ENCODE measurements around the gene ERRFI1. TPM values are rescaled to one million over a fixed set of nuclear protein-coding genes. Genes with fewer than 3 reads are reported as not detected.

The ERRFI1 gene
- total RNA-seq, 2 experiments from 2014 or later = 0.22 to 0.35 TPM

DNA sequence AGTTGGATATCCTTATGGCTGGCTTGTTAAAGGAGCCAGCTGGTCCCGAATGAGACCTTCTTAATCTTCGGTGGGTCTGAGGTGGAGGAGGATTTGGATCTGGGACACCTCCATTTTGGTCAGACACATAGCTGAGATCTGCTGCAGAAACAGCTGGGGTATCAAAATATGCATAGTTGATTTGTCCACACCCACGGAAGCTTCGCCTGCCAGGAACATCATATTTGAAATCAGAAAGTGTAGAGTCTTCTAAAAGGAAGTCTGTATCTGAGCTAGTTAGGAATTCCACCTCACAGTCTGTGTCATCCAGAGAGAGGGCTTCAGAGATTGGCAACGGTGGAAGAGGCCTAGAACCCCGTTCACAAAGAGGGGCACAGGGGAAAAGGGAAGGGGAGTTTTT lies 12.3 kb downstream of the ERRFI1 start:
- no peaks in the 10 kb centered on the region for H3K36me3 Mint-ChIP-seq (ENCODE audit: low read depth)
- POLR2A ChIA-PET = no interaction called here
- no peak overlapping the region for H3K4me3 Mint-ChIP-seq
- CTCF ChIA-PET = interaction anchor here (0.6 to 2.9 kb wide), 4 partner anchors 8 to 333 kb away, joined by 6 to 8 read pairs (median 7); no protein-coding TSS in a partner anchor
- DNase-seq = no peak
- H3K27me3 Mint-ChIP-seq = peaks cover 16% of the 10 kb centered on the region
- H3K4me1 Mint-ChIP-seq = no peaks in the 10 kb centered on the region
- no peak overlapping the region for H3K27ac Mint-ChIP-seq
- no peaks in the 10 kb centered on the region for H3K9me3 Mint-ChIP-seq

DNA sequence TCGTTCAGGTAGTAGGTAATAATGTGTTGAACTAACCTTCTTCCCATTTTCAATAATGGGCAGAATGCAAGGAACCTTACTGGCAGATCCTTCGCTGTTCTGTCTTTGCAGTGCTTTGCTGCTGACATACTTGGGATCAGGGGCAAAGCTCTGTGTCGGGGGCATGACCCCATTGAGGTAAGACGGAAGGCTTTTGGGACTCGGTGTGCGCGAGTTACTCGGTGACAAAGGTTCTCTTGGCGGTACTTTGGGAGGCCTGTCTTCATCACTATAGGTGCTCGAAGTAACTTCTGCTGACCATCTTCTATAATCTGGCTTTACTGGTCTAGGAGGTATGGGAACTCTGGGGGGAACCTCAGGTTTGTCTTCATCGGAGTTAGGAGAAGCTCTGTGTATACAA lies 12.7 kb downstream of the ERRFI1 start:
- ChIA-PET CTCF (interaction anchor here (2.2 to 2.9 kb wide), 2 partner anchors 303 to 334 kb away, joined by 7 to 8 read pairs; no protein-coding TSS in a partner anchor), POLR2A (no interaction called here)
- H3K4me1 Mint-ChIP-seq = no peaks in the 10 kb centered on the region
- H3K36me3 Mint-ChIP-seq (ENCODE audit: low read depth) = no peaks in the 10 kb centered on the region
- H3K27ac Mint-ChIP-seq = no peak overlapping the region
- peaks cover 15% of the 10 kb centered on the region for H3K27me3 Mint-ChIP-seq
- no peak overlapping the region for H3K4me3 Mint-ChIP-seq
- no peak for DNase-seq
- H3K9me3 Mint-ChIP-seq = no peaks in the 10 kb centered on the region

DNA sequence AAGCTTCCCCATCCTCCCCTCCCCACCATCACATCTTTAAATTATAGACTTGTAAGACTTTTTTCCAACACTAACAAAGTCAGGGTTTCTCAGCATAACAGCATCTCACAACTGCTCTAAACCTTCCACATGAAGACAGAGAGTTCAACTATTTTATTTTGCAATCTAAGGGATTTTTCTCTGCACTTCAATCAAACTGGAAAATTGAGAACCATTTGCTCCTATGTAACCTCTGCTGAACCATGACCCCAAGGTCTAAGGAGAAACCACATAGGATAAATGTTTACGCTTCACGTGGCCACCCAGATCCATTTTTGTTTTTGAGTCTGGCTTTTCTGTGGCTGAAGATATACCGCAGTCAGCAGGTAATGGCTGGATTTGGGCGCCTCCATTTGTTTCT lies 13.2 kb downstream of the ERRFI1 start:
- peaks cover 14% of the 10 kb centered on the region for H3K27me3 Mint-ChIP-seq
- no peaks in the 10 kb centered on the region for H3K36me3 Mint-ChIP-seq (ENCODE audit: low read depth)
- no peaks in the 10 kb centered on the region for H3K4me1 Mint-ChIP-seq
- no peak overlapping the region for H3K4me3 Mint-ChIP-seq
- no peaks in the 10 kb centered on the region for H3K9me3 Mint-ChIP-seq
- ChIA-PET POLR2A (no interaction called here), CTCF (no interaction called here)
- DNase-seq = no peak
- no peak overlapping the region for H3K27ac Mint-ChIP-seq

DNA sequence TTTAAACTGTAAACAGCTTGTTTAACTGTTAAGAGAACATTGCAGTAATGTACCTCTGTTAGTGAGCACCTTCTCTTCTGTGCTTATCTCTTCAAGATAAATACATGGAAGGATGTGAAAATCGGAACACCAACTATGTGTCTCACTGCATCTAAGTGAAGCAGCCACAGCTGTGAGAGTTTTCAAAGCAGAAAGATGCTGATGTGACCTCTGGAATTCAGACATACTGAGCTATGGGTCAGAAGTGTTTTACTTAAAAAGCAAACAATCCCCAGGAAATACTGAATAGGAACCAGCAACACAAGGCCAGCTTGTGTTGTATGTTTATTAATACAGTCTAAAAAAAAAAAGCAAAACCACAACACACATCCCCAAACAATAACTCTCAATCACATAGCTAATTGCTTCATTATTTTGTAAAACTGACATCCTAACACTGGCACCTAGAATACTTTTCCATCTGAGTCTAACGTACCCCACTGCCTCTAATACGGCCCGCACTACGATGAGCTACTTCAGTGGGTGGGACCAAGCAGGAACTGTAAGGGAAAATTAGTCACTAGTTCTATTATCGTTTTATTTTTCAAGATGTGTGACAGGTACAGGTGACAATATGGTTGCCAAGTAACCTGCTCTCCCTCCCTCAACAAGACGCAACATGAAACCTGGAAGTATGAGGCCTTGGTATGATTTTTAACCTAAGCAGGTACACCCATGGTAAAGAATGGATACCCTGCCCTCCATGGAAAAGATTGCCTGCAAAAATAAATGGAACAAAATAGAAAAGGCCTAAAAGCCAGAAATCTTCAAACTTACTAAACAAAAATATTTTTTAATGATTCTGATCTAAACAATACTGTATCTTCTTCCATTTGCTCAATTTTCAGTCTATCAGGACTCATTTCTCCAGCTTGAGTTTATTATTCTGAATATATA lies 13.9 kb downstream of the ERRFI1 start:
- Mint-ChIP-seq H3K27ac (no peak overlapping the region), H3K27me3 (peaks cover 10% of the 10 kb centered on the region), H3K4me1 (no peaks in the 10 kb centered on the region), H3K36me3 (ENCODE audit: low read depth) (no peaks in the 10 kb centered on the region), H3K9me3 (no peaks in the 10 kb centered on the region), H3K4me3 (no peak overlapping the region)
- DNase-seq = no peak
- ChIA-PET POLR2A (interaction anchor here (0.5 kb wide), 1 partner anchor 634 kb away, joined by 4 read pairs; no protein-coding TSS in a partner anchor), CTCF (interaction anchor here (0.5 to 1.1 kb wide), 6 partner anchors 12 to 1790 kb away, joined by 3 to 4 read pairs (median 3); no protein-coding TSS in a partner anchor)

DNA sequence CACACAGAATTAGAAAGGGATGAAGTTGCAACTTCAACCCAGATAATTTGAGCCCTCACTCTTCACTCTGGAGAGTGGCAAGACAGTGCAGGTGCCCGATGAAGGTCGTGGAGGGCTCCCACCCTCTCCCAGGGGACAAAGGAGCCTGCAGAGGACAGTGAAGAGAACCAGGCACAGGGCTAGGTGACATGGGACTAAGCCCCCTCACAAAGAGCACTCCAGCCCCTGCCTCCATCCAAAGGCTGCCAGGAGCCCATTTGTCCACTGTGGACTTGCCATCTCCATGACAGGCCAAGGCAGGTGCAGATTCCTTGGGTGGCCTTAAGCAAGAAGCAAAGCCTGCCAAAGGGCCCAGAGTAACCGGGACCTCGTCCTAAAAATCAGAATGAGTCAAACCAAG lies 15.1 kb downstream of the ERRFI1 start:
- ChIA-PET POLR2A (no interaction called here), CTCF (interaction anchor here (0.6 to 1.0 kb wide), 3 partner anchors 44 to 339 kb away, joined by 3 to 4 read pairs (median 3); no protein-coding TSS in a partner anchor)
- no peaks in the 10 kb centered on the region for H3K9me3 Mint-ChIP-seq
- no peaks in the 10 kb centered on the region for H3K4me1 Mint-ChIP-seq
- H3K27me3 Mint-ChIP-seq = peaks cover 5% of the 10 kb centered on the region
- H3K4me3 Mint-ChIP-seq = no peak overlapping the region
- no peak overlapping the region for H3K27ac Mint-ChIP-seq
- DNase-seq = no peak
- H3K36me3 Mint-ChIP-seq (ENCODE audit: low read depth) = no peaks in the 10 kb centered on the region

DNA sequence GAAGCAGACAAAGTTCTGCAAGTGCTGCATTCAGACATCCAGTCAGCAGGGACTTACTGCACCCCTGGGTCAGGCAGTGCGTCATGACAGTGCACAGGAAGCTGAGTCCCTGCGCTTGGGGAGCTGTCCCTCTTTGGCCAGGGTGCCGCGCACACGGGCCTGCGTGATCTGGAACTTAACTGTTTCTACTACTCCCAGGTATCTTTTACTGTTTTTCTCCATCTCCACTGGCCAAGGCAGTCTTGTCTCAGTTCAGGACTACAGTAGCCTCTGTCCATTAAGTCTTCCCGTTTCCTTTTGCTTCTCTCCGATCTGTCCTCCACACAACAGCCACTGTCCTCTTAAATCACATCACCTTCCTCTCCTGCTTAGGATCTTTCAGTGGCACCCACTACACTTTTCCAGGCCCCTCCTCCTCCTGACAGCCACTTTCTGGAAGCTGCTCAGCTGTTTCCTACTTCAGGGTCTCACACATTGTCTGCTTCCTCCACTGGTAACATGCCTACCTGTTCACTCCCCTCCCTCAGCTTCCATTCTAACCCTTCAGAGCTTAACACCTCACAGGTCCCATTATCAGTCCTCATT lies 15.9 kb downstream of the ERRFI1 start:
- no peaks in the 10 kb centered on the region for H3K9me3 Mint-ChIP-seq
- H3K27me3 Mint-ChIP-seq = no peaks in the 10 kb centered on the region
- ChIA-PET POLR2A (no interaction called here), CTCF (interaction anchor here (0.5 to 0.6 kb wide), 3 partner anchors 21 to 356 kb away, joined by 3 to 5 read pairs (median 4); no protein-coding TSS in a partner anchor)
- H3K27ac Mint-ChIP-seq = no peak overlapping the region
- no peaks in the 10 kb centered on the region for H3K4me1 Mint-ChIP-seq
- no peak for DNase-seq
- H3K4me3 Mint-ChIP-seq = no peak overlapping the region
- H3K36me3 Mint-ChIP-seq (ENCODE audit: low read depth) = no peaks in the 10 kb centered on the region

DNA sequence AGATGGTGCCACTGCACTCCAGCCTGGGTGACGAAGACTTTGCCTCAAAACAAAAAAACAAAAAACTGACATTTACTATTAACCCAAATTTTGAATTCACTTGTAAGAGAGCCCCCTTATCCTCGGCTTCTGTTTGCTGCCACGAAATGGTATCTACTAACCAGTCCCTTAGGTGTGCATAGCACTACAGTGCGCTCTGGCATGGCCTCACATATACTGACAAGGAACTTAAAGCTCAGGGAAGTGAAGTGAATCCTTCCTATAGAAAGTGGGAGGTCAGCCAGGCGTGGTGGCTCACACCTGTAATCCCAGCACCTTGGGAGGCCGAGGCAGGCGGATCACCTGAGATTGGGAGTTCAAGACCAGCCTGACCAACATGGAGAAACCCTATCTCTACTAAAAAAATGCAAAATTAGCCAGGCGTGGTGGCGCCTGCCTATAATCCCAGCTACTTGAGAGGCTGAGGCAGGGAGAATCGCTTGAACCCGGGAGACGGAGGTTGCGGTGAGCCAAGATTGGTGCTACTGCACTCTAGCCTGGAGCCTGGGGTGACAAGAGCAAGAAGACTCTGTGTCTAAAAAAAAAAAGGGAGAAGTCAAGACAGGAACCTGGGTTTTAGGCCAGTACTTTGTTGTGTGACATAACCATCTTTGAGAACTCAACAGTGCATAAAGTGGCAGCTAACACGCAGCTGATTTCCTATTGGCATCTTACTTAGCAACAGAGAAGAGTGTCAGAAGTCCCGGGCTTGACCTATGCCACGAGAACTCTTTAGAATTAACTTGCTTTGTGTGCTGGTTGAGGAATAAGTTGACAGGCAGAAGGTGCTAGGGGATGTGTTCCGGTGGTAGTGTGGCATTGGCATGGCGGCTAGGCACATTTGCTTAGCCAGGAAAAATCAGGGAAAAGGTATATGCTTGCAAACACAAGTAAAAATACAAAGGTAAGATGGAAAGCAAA lies 16.8 kb downstream of the ERRFI1 start:
- Mint-ChIP-seq H3K9me3 (no peaks in the 10 kb centered on the region), H3K36me3 (ENCODE audit: low read depth) (no peaks in the 10 kb centered on the region), H3K4me1 (no peaks in the 10 kb centered on the region), H3K27ac (no peak overlapping the region), H3K4me3 (no peak overlapping the region), H3K27me3 (no peaks in the 10 kb centered on the region)
- ChIA-PET CTCF (no interaction called here), POLR2A (no interaction called here)
- DNase-seq = no peak

DNA sequence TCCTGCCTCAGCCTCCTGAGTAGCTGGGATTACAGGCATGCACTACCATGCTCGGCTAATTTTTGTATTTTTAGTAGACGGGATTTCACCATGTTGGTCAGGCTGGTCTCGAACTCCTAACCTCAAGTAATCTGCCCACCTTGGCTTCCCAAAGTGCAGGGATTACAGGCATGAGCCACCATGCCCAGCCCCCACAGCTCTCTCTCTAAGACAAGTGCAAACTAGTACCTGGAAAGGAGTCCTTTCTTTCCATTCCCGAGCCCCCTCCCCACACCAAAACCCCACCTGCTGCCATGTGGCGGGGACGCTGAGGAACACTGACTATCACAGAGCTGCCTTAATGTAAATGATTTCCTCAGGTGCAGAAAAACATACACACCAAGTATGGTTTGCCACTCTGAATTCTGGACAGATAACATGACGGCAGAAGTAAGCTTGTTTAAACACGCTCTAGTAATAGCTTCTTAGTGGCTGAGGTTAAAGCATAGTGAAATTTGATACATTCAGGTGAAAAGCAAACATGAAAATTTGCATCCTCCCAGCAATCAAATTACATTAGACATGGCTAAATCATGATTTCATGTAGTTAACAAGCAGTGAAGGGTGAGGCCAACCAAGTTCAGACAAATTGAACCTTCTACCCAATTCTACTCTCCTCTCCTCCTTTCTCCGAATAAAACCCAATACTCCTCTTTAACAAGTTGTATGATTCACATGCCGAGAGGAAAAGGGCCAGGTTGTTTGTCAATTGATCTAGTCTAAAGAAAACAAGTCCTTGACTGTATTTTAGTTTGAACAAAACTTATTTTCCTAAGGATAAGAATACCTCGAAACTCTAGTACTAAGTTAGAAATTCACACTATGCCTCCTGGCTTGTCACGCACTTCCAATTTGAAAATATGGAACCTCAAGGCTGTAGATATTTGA lies 19.8 kb downstream of the ERRFI1 start:
- Mint-ChIP-seq H3K4me3 (no peak overlapping the region), H3K9me3 (no peaks in the 10 kb centered on the region), H3K4me1 (no peaks in the 10 kb centered on the region), H3K27ac (no peak overlapping the region), H3K27me3 (no peaks in the 10 kb centered on the region), H3K36me3 (ENCODE audit: low read depth) (no peaks in the 10 kb centered on the region)
- ChIA-PET CTCF (interaction anchor here (2.0 kb wide), 1 partner anchor 8 kb away, joined by 7 read pairs; no protein-coding TSS in a partner anchor), POLR2A (no interaction called here)
- no peak for DNase-seq

DNA sequence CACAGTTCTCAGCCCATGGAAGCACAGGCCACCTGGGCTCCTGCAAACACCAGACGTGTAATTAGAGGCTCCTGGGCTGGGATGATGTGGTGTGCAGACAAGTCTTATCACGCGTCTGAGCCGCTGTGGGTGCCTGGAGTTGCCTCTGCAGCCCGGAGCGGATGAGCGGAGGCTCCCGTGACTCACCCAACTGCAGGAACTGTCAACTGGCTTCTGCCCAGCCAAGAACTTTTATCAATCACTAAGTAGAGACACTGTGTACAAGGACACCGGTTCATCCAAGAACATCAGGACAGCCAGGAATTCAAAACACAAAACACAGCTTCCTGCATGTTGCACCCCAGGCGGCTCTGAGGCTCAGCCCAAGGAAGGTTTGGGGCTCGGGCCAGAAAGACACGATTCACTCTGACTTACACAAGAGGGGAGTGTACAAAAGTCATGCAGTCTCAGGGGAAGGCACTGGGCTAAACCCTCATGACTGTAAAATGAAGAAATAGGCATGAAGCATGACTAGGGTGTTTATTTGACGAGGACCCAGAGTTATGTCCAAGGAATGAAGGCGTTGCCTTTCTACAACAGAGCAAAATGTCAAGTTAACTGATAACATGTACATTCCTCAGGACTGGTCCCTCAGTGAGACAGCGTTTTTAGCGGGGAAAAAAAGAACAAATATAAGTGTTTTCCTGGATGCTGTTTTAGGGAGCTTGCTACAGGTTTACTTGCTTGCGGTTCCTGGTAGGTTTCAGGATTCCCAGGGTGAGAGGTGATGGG lies 21.1 kb downstream of the ERRFI1 start:
- Mint-ChIP-seq H3K36me3 (ENCODE audit: low read depth) (no peaks in the 10 kb centered on the region), H3K9me3 (no peaks in the 10 kb centered on the region), H3K27me3 (no peaks in the 10 kb centered on the region), H3K27ac (no peak overlapping the region), H3K4me1 (no peaks in the 10 kb centered on the region), H3K4me3 (no peak overlapping the region)
- DNase-seq = no peak
- CTCF ChIA-PET = interaction anchor here (0.6 to 2.0 kb wide), 2 partner anchors 10 to 23 kb away, joined by 3 to 7 read pairs; no protein-coding TSS in a partner anchor
- POLR2A ChIA-PET = no interaction called here

DNA sequence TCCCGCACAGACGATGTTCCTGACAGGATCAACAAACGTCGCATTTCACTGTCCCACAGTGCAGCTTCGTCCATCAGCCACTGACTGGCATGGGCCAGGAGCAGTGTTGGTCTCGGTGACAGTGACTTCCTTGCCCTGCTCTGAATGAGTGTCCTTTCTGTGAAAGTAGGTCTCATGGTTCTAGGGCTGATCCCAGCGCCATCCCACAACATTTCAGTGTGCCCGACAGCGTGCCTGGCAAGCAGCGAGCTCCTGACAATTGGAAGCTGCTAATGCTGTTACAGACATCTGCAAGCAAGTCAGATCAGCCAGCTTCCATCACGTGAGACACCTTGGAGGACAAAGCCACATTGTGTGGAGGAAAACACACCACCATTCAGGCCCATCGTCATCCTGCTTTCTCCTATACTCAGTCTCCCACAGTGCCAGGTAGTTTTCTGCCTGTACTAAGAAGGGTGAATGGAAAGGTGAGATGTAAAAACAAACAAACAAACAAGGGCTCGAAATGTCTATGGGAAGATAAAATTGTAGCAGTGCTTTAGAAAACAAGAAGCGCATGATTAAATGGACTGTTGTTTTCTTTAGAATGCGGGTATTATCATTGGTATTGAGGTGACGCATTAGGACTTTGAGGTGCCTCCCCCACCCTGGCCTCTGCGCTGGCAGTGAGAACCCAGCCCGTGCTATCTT lies 21.9 kb downstream of the ERRFI1 start:
- Mint-ChIP-seq H3K27ac (no peak overlapping the region), H3K36me3 (ENCODE audit: low read depth) (no peaks in the 10 kb centered on the region), H3K27me3 (no peaks in the 10 kb centered on the region), H3K4me1 (no peaks in the 10 kb centered on the region), H3K4me3 (no peak overlapping the region), H3K9me3 (no peaks in the 10 kb centered on the region)
- DNase-seq = no peak
- POLR2A ChIA-PET = interaction anchor here (0.6 kb wide), 1 partner anchor 30 kb away, joined by 6 read pairs; no protein-coding TSS in a partner anchor
- CTCF ChIA-PET = interaction anchor here (0.8 to 2.0 kb wide), 2 partner anchors 10 to 11 kb away, joined by 5 to 7 read pairs; no protein-coding TSS in a partner anchor
